ENCODE data around the gene ERGIC2. TPM values are rescaled to one million over a fixed set of nuclear protein-coding genes. Genes with fewer than 3 reads are reported as not detected.

The ERGIC2 gene
- total and polyA plus RNA-seq, 2 donors (not counting 1 experiment from before 2014, with no cell fraction given) = 67.9 to 82.5 TPM

DNA sequence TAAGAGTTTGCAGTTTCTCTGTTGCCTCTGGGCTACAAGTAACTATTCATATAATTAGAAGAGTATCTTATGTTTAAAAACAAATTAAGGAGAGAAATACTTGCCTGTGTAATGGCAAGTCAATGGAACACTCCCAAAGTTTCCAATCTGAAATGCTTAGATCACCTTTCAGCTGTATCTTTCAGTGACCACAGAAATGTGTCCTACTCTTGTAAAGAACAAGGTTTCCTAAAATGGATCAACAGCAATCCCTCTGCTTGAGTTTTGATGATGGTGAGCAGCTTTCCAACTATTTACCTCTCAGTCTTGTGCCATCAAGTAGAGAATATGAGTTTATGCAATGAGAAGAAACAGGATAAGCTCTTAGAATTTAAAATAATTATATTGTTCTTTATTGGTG is 92.9 kb downstream of the ERGIC2 start:
- Histone ChIP-seq H4K20me1 (ENCODE audit: control insufficient read depth, extremely low read depth, insufficient read depth, low read length) (no peaks in the 10 kb centered on the region), H2AFZ (ENCODE audit: low read length) (no peak overlapping the region), H3K9ac (ENCODE audit: insufficient read depth, low read length) (no peak overlapping the region), H3K4me1 (ENCODE audit: control insufficient read depth, extremely low read depth, insufficient read depth, low read length) (no peaks in the 10 kb centered on the region), H3K27ac (ENCODE audit: insufficient read depth, low read length) (no peak overlapping the region), H3K27me3 (ENCODE audit: control insufficient read depth, insufficient read depth, low read length) (no peaks in the 10 kb centered on the region), H3K79me2 (ENCODE audit: control insufficient read depth, insufficient read depth, low read length) (no peaks in the 10 kb centered on the region), H3K9me3 (ENCODE audit: control insufficient read depth, insufficient read depth, low read depth, low read length) (no peaks in the 10 kb centered on the region), H3K4me2 (ENCODE audit: extremely low read depth, insufficient read depth, low read length) (no peak overlapping the region), H3K36me3 (ENCODE audit: control insufficient read depth, insufficient read depth, low read length) (no peaks in the 10 kb centered on the region), H3K4me3 (replicated peaks in 1 of 4; ENCODE audit: control extremely low read depth in 1 of 4, insufficient read depth in 1 of 4, low read depth in 3 of 4, low read length in 4 of 4) (no peak overlapping the region)
- peak in 1 of 2 donors; percentile 60 for DNase-seq (ENCODE audit: low read depth in 2 of 2)
- TF ChIP-seq, protein P1, sequence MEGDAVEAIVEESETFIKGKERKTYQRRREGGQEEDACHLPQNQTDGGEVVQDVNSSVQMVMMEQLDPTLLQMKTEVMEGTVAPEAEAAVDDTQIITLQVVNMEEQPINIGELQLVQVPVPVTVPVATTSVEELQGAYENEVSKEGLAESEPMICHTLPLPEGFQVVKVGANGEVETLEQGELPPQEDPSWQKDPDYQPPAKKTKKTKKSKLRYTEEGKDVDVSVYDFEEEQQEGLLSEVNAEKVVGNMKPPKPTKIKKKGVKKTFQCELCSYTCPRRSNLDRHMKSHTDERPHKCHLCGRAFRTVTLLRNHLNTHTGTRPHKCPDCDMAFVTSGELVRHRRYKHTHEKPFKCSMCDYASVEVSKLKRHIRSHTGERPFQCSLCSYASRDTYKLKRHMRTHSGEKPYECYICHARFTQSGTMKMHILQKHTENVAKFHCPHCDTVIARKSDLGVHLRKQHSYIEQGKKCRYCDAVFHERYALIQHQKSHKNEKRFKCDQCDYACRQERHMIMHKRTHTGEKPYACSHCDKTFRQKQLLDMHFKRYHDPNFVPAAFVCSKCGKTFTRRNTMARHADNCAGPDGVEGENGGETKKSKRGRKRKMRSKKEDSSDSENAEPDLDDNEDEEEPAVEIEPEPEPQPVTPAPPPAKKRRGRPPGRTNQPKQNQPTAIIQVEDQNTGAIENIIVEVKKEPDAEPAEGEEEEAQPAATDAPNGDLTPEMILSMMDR (conservative IDR thresholded peaks at IDR 0.05 in 1 of 2, IDR thresholded peaks at IDR 0.05 in 1 of 2; ENCODE audit: low read depth in 1 of 2, low read length in 2 of 2) = no peak
- no peak for TF ChIP-seq EZH2 (IDR thresholded peaks at IDR 0.05; ENCODE audit: low read length, missing control alignments)

DNA sequence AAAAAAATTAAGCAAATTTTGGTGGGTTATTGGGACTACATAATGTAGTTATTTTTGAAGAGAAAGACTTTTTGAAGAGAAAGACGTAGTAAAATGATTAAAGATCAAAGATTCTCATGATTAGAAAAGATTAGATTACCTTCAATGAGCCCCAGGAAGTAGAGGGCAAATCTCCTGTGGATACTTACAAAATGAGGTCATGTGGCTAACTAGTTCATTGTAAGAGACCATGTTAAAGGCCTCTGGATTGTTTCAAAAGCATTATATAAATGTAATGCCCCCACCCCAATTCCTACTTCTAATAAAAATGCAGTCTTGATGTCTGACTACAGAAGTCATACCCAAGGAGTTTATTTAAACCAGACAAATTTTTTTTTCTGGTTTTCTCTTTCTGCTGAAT is 93.3 kb downstream of the ERGIC2 start:
- DNase-seq (ENCODE audit: low read depth in 2 of 2) = peak in 1 of 2 donors; percentile 12
- Histone ChIP-seq H3K4me3 (replicated peaks in 1 of 4; ENCODE audit: control extremely low read depth in 1 of 4, insufficient read depth in 1 of 4, low read depth in 3 of 4, low read length in 4 of 4) (no peak overlapping the region), H3K27ac (ENCODE audit: insufficient read depth, low read length) (no peak overlapping the region), H3K9ac (ENCODE audit: insufficient read depth, low read length) (no peak overlapping the region), H4K20me1 (ENCODE audit: control insufficient read depth, extremely low read depth, insufficient read depth, low read length) (no peaks in the 10 kb centered on the region), H3K36me3 (ENCODE audit: control insufficient read depth, insufficient read depth, low read length) (no peaks in the 10 kb centered on the region), H3K27me3 (ENCODE audit: control insufficient read depth, insufficient read depth, low read length) (no peaks in the 10 kb centered on the region), H3K9me3 (ENCODE audit: control insufficient read depth, insufficient read depth, low read depth, low read length) (no peaks in the 10 kb centered on the region), H3K79me2 (ENCODE audit: control insufficient read depth, insufficient read depth, low read length) (no peaks in the 10 kb centered on the region), H3K4me2 (ENCODE audit: extremely low read depth, insufficient read depth, low read length) (no peak overlapping the region), H2AFZ (ENCODE audit: low read length) (no peak overlapping the region), H3K4me1 (ENCODE audit: control insufficient read depth, extremely low read depth, insufficient read depth, low read length) (no peaks in the 10 kb centered on the region)
- no peak for TF ChIP-seq EZH2 (IDR thresholded peaks at IDR 0.05; ENCODE audit: low read length, missing control alignments)
- TF ChIP-seq, protein P1 (conservative IDR thresholded peaks at IDR 0.05 in 1 of 2, IDR thresholded peaks at IDR 0.05 in 1 of 2; ENCODE audit: low read depth in 1 of 2, low read length in 2 of 2) = no peak

Other genes with a start within 250 kb of the ERGIC2 start
- gene FAR2, start 231.9 kb downstream of the ERGIC2 start, total RNA-seq = 5.4 and 9.2 TPM in 2 replicates
- 7.7 and 10.2 TPM in 2 replicates for gene FAR2, start 231.9 kb downstream of the ERGIC2 start, polyA plus RNA-seq
- 0.51 and 1.2 TPM in 2 replicates for gene OVCH1, start 116.5 kb upstream of the ERGIC2 start, total RNA-seq
- gene OVCH1, start 116.5 kb upstream of the ERGIC2 start, polyA plus RNA-seq = 0.06 and 0.29 TPM in 2 replicates